ENCODE data around the gene PEX7.

The PEX7 gene

DNA sequence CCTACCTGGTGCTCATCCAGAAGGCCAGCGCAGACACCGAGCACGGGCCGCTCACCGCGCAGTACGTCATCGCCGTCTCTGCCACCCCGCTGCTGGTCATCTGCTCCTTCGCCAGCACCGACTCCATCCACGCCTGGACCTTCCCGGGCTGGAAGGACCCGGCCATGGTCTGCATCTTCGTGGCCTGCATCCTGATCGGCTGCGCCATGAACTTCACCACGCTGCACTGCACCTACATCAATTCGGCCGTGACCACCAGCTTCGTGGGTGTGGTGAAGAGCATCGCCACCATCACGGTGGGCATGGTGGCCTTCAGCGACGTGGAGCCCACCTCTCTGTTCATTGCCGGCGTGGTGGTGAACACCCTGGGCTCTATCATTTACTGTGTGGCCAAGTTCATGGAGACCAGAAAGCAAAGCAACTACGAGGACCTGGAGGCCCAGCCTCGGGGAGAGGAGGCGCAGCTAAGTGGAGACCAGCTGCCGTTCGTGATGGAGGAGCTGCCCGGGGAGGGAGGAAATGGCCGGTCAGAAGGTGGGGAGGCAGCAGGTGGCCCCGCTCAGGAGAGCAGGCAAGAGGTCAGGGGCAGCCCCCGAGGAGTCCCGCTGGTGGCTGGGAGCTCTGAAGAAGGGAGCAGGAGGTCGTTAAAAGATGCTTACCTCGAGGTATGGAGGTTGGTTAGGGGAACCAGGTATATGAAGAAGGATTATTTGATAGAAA, 101.7 kb downstream of the PEX7 start:
- no peak for DNase-seq (ENCODE audit: low read depth in 2 of 2)
- H3K4me3 ChIP-seq (replicated peaks in 1 of 2; ENCODE audit: low read depth in 2 of 2, low read length in 2 of 2), result no peak overlapping the region
- TF ChIP-seq, protein P1, sequence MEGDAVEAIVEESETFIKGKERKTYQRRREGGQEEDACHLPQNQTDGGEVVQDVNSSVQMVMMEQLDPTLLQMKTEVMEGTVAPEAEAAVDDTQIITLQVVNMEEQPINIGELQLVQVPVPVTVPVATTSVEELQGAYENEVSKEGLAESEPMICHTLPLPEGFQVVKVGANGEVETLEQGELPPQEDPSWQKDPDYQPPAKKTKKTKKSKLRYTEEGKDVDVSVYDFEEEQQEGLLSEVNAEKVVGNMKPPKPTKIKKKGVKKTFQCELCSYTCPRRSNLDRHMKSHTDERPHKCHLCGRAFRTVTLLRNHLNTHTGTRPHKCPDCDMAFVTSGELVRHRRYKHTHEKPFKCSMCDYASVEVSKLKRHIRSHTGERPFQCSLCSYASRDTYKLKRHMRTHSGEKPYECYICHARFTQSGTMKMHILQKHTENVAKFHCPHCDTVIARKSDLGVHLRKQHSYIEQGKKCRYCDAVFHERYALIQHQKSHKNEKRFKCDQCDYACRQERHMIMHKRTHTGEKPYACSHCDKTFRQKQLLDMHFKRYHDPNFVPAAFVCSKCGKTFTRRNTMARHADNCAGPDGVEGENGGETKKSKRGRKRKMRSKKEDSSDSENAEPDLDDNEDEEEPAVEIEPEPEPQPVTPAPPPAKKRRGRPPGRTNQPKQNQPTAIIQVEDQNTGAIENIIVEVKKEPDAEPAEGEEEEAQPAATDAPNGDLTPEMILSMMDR (IDR thresholded peaks at IDR 0.05; ENCODE audit: low read depth, low read length), result no peak

DNA sequence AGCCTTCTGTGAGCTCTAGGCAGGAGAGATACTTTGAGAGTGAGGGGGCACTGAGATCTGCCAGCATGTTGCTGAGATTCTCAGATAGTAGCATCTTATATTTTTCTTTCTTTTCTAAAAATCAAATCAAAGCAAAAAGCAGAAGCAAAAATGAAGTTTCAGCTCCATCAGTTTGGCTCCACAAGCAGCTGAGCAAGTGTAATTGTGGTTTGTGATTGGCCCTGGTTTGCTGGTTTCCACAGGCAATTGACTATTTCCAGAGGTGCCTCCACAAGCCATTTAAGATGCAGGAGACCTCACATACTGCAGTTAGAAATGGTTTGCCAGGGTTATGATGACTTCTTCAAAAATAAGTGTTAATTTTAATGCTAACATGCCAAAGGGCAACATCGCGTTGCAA, 104.0 kb downstream of the PEX7 start:
- H3K4me3 ChIP-seq (replicated peaks in 1 of 2; ENCODE audit: low read depth in 2 of 2, low read length in 2 of 2), result no peak overlapping the region
- TF ChIP-seq, protein P1 (IDR thresholded peaks at IDR 0.05; ENCODE audit: low read depth, low read length), result no peak
- DNase-seq (ENCODE audit: low read depth in 2 of 2), result no peak

DNA sequence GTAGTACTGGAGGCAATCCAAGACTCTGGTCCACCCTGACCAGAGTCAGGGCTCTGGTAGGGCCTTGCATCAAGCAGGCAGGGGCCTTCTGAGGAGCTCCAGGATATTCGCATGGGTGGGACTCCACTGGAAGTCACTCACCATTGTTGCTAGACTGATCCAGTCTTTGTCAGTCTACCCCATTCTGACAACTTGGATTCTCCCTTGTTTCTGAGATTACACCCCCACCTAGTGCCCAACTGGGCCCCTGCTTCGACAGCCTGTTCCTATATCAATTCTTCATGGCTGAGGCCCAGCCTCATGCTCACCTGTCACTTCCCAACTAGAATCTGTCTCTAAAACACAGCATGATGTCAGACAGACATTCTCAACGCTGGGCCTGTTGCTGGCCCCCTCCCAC, 104.9 kb downstream of the PEX7 start:
- TF ChIP-seq, protein P1 (IDR thresholded peaks at IDR 0.05; ENCODE audit: low read depth, low read length), result peak; percentile 29
- no peak overlapping the region for H3K4me3 ChIP-seq (replicated peaks in 1 of 2; ENCODE audit: low read depth in 2 of 2, low read length in 2 of 2)
- DNase-seq (ENCODE audit: low read depth in 2 of 2), result peak; percentile 9 to 14

DNA sequence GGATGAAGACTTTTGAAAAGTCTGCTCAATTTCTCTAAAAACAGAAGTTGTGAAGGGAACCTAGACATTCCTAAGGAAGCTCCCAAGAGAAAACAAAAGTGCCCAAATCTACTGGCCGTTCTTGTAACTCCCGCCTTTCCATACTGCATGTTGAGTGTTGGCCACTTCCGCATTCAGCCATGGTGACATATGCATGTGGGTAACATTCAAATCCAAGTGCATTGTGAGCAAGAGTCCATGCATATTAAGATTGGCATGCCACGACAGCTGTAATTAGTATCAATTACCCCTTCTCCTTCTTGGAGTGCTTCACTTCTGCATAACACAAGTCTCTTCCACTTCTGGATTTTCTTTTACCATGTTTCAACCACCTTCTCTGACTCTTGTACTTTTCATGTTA, 108.1 kb downstream of the PEX7 start:
- H3K4me3 ChIP-seq (replicated peaks in 1 of 2; ENCODE audit: low read depth in 2 of 2, low read length in 2 of 2), result no peak overlapping the region
- TF ChIP-seq, protein P1 (IDR thresholded peaks at IDR 0.05; ENCODE audit: low read depth, low read length), result no peak
- DNase-seq (ENCODE audit: low read depth in 2 of 2), result no peak

DNA sequence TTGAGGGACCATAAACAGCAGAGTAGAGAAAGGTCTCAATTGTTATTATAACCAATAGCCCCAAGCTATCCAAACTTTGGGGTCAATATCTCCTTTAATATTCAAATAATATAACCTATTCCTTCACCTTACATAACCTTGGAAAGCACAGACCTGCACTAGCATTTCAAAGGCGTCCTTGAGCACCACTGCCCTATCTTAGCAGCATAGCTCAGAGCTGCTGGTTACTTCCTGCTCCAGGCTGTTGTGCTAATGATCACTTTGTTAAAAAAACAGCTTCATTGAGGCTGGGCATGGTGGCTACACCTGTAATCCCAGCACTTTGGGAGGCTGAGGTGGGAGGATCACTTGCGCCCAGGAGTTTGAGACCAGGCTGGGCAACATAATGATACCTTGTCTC, 110.2 kb downstream of the PEX7 start:
- no peak overlapping the region for H3K4me3 ChIP-seq (replicated peaks in 1 of 2; ENCODE audit: low read depth in 2 of 2, low read length in 2 of 2)
- TF ChIP-seq, protein P1 (IDR thresholded peaks at IDR 0.05; ENCODE audit: low read depth, low read length), result no peak
- DNase-seq (ENCODE audit: low read depth in 2 of 2), result no peak

DNA sequence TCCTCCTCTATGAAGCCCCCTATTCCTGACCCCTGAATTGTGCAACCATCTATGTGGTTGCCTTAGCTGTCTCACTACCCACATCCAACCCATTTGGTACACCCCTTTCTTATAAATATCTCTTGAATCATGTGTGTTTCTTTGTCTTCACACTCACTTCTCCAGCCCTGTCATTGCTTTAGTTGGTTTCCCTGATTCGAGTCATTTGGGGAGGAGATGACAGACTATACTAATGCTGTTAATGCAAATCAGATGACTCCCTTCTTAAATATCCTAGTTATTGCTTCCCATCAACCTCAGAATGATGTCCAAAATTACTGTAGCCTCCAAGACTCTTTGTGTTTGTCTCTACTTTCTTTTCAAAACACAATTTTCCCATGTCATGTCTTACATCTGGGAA, 122.7 kb downstream of the PEX7 start:
- no peak for DNase-seq (ENCODE audit: low read depth in 2 of 2)
- no peak overlapping the region for H3K4me3 ChIP-seq (replicated peaks in 1 of 2; ENCODE audit: low read depth in 2 of 2, low read length in 2 of 2)
- TF ChIP-seq, protein P1 (IDR thresholded peaks at IDR 0.05; ENCODE audit: low read depth, low read length), result no peak

DNA sequence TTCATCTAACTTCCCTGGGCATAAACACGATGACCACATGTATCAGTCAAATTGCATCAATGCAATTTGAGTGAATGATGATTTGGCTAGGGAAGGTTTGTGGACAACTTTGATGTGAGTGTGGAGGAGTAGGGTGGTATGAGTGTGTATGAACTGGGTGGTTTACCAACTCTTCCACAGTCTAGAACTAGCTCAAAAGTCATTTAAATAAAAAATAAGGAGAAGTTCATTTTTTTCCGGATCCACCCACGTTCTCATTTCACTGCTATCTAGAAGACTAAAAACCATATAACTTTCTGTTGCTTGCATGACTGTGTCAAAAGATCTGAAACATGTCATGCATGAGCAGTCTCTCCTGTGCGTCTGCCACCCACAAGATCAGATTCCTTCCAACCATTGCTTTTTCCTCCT, 123.3 kb downstream of the PEX7 start:
- TF ChIP-seq, protein P1 (IDR thresholded peaks at IDR 0.05; ENCODE audit: low read depth, low read length), result no peak
- no peak overlapping the region for H3K4me3 ChIP-seq (replicated peaks in 1 of 2; ENCODE audit: low read depth in 2 of 2, low read length in 2 of 2)
- no peak for DNase-seq (ENCODE audit: low read depth in 2 of 2)

All from cardiac fibroblast (primary cell).